HAP-1 (cell line): Measurements from ENCODE around the gene GTF3C4.

Experiments used
- DNase-seq, 2 experiments: peaks; one replicate each; pipeline ENCODE4 v3.0.0-alpha.2; 2016 to 2020; ENCODE audit warnings: low spot score in 2 of 2
- H3K27me3 ChIP-seq: fragments of 250-450 bp; sonication (Bioruptor Pico); 2 replicates; pipeline ENCODE4 v1.5.1; 2020; ENCODE audit warnings: low read depth, mild to moderate bottlenecking, moderate library complexity
- H3K36me3 ChIP-seq: fragments of 250-450 bp; sonication (Bioruptor Pico); replicated peaks from 2 replicates; pipeline ENCODE4 v1.5.1; 2020; ENCODE audit warnings: mild to moderate bottlenecking
- H3K4me1 ChIP-seq: fragments of 250-450 bp; sonication (Bioruptor Pico); 2 replicates; pipeline ENCODE4 v1.5.1; 2020; ENCODE audit warnings: mild to moderate bottlenecking
- H3K4me3 ChIP-seq: fragments of 250-450 bp; sonication (Bioruptor Pico); 2 replicates; pipeline ENCODE4 v1.5.1; 2020; ENCODE audit warnings: mild to moderate bottlenecking, moderate library complexity
- H3K9me3 ChIP-seq: fragments of 250-450 bp; sonication (Bioruptor Pico); 2 replicates; pipeline ENCODE4 v1.5.1; 2020; ENCODE audit warnings: mild to moderate bottlenecking, moderate library complexity
- in situ Hi-C: fragments of 300-500 bp; cut with MboI; formaldehyde crosslinking; loops from 3 replicates; pipeline ENCODE4 v1.14.3; 2020; ENCODE audit warnings: low sequenced_read_pairs, inconsistent platforms, mixed read lengths

Gene GTF3C4

DNA sequence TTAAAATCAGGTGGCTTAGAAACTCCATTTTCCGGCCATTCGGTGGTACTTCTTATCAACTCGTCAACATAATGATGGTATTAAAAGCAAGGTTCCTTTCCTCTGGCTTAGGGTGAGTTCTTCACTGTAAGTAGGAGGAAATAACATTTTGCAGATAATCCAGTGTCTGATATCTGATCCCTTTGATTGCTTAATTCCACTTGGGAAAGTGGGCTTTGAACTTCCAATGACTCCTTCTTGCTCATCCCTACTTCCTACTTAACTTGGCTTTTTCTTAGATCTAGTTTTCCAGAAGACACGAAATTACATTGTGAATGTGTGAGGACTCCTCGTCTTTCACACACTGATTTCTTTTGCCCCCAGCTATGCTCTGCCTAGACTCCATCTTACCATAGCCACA is 32.0 kb upstream of the GTF3C4 start:
- Histone ChIP-seq H3K4me1 (no peaks in the 10 kb centered on the region), H3K27me3 (no peaks in the 10 kb centered on the region), H3K36me3 (peaks cover 59% of the 10 kb centered on the region), H3K4me3 (no peak overlapping the region), H3K9me3 (no peaks in the 10 kb centered on the region)
- in situ Hi-C loops, result no loop called here
- DNase-seq, result no peak

DNA sequence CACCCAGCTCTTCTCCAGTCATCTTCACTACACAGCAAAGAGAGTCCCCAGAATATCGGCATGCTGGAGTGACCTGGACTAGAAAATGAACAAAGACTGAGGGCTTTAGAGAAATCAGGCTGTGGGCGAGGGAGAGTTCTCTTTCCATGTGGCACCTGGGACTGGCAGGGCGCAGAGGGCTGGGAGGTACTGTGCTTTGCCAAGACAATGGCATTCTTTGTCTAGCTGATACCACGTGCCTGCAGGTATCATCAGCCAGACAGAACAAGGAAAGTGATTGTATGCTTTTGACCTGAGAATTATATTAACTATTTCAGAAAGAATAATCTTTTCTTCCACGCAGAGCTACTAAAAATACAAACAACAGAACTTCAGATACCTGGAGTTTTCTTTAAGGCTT is 30.9 kb upstream of the GTF3C4 start:
- in situ Hi-C loops, result no loop called here
- Histone ChIP-seq H3K4me3 (no peak overlapping the region), H3K4me1 (no peaks in the 10 kb centered on the region), H3K9me3 (no peaks in the 10 kb centered on the region), H3K36me3 (peaks cover 68% of the 10 kb centered on the region), H3K27me3 (no peaks in the 10 kb centered on the region)
- no peak for DNase-seq

DNA sequence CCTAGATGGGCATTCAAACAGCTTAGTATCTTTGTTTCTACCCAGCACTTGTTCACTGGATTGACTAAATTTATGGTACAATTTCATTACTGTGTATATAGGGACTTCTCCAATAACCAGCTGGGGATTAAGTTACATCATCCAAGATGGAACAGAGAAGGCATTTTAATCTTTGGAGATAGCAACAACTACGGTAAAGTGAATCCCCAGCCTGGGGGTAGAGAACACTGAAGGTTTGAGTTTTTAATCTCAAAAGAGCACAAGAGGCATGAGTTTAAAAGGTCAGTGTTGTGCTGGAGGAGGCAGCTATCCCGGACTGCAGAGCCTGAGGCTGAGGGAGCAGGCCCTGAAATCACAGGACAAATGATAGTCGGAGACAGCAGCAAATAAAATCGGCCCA is 29.0 kb upstream of the GTF3C4 start:
- no peak for DNase-seq
- Histone ChIP-seq H3K36me3 (peaks cover 84% of the 10 kb centered on the region), H3K27me3 (no peaks in the 10 kb centered on the region), H3K4me1 (no peaks in the 10 kb centered on the region), H3K4me3 (no peak overlapping the region), H3K9me3 (no peaks in the 10 kb centered on the region)
- in situ Hi-C loops, result no loop called here

DNA sequence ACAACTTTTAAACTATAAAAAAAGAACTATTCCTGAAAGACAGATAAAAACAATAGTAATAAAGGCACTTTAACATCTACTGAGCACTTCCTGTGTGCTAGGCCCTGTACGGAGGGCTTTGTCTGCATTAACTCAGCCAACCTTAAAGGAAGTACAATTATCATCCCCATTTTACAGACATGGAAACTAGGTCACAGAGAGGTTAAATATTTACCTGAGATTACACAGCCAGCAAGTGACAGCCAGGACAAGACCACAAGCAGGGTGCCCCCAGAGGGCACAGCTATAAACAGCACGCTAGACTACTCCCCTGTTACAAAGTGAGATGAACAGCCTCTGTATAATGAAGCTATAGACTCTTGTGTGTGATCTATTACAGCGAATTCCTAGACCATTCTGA is 26.0 kb upstream of the GTF3C4 start:
- in situ Hi-C loops, result no loop called here
- peak; percentile 11 to 15 for DNase-seq
- Histone ChIP-seq H3K27me3 (no peaks in the 10 kb centered on the region), H3K4me1 (no peaks in the 10 kb centered on the region), H3K4me3 (no peak overlapping the region), H3K36me3 (peaks cover 91% of the 10 kb centered on the region), H3K9me3 (no peaks in the 10 kb centered on the region)

DNA sequence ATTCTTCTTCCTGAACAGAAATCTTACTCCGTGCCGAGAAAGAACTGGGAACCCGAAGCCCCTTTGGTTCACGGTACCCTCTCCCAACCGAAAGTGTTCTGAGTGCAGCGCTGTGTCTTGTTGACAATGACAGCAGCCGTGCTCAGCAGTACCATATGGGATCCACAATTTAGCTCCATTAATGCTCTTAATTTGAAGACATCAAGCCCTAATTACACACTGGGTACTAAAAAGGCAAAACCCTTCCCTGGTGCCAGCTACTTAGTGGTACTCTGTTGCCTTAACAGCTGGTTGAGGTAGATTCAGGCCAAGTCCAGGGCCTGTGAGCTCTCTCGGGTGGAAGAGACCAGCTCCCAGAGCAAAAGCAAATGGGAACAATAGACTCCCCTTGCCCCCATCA is 25.0 kb upstream of the GTF3C4 start:
- H3K4me1 ChIP-seq, result no peaks in the 10 kb centered on the region
- no peaks in the 10 kb centered on the region for H3K9me3 ChIP-seq
- no peak for DNase-seq
- no peak overlapping the region for H3K4me3 ChIP-seq
- in situ Hi-C loops, result no loop called here
- H3K27me3 ChIP-seq, result no peaks in the 10 kb centered on the region
- H3K36me3 ChIP-seq, result peaks cover 91% of the 10 kb centered on the region

DNA sequence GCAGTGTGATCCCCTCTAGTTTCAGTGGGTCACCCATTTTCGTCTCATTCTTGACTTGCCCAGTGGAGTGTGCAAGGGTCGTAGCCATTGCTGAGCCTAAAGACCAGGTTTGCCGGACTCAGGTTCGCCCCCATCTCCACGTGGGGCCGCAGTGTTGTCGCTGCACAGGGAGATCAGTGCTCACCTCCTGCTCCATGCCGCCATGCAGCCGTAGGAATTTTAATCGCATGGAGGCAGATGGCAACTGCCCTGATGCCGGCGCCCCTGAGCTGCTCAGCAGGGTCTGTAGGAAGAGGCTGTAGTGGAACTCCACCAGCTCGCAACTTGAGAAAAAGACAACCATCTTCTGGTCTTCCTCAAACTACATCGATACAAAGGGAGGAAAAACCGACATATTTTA is 24.6 kb upstream of the GTF3C4 start:
- Histone ChIP-seq H3K27me3 (no peaks in the 10 kb centered on the region), H3K9me3 (no peaks in the 10 kb centered on the region), H3K4me3 (no peak overlapping the region), H3K36me3 (peaks cover 88% of the 10 kb centered on the region), H3K4me1 (no peaks in the 10 kb centered on the region)
- in situ Hi-C loops, result no loop called here
- DNase-seq, result no peak

DNA sequence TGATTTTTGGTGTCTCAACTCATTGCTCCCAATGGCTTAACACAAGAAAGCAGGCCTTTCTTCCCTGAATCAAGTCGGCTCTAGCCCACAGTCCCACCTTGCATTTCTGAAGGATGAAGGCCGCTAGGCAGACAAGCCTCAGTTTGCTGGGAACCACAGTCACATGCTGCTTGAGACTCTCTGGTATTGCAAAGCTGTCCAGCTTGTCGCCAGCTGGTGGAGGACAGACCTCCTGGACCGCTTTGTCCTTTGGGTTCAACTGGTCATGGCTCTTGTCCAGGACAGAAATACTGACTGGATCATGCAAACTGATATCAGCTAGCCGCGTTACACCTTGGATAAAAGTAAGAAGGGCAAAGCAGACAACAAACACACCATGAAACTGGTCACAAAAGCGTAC is 23.5 kb upstream of the GTF3C4 start:
- Histone ChIP-seq H3K4me3 (no peak overlapping the region), H3K36me3 (peaks cover 82% of the 10 kb centered on the region), H3K27me3 (no peaks in the 10 kb centered on the region), H3K9me3 (no peaks in the 10 kb centered on the region), H3K4me1 (no peaks in the 10 kb centered on the region)
- in situ Hi-C loops, result no loop called here
- DNase-seq, result no peak

DNA sequence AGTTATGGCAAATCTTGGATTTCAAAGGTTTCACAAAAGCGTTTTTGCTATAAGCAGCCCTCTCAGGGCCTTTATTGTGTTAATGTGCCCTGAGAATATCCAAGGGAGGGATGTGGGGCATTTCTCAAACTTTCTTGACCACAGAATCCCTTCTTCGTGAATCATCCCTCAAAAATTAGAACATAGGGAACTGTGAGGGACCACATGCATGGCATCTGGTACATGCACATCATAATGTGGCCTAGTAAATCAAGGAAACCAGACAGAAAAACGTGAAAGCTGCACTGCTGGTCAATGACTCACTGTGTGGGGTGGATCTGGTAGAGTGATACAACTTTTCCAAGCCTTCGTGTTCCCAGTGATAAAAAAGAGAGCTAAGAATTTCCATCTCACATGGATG is 22.9 kb upstream of the GTF3C4 start:
- Histone ChIP-seq H3K36me3 (peaks cover 80% of the 10 kb centered on the region), H3K4me1 (no peaks in the 10 kb centered on the region), H3K9me3 (no peaks in the 10 kb centered on the region), H3K27me3 (no peaks in the 10 kb centered on the region), H3K4me3 (no peak overlapping the region)
- DNase-seq, result no peak
- in situ Hi-C loops, result no loop called here

DNA sequence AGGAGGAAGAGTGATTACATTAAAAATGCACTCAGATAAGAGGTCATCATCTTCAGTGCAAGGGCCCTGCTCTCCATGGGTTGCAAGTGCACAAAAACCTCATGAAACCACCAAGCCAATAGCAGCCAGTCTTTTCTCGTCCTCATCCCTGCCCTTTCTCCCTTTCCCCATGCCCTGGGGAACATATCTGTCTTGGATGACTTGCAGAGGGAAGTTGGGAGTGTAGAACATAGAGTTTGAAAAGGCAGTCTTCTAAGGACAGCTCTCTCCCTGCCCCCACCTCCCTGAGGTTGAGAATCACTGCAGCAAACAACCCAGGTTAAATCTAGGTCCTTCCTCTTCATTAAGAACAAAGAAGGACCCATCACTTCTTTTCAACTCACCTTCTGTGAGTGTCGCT is 22.5 kb upstream of the GTF3C4 start:
- no peak overlapping the region for H3K4me3 ChIP-seq
- no peaks in the 10 kb centered on the region for H3K9me3 ChIP-seq
- no peak for DNase-seq
- H3K36me3 ChIP-seq, result peaks cover 84% of the 10 kb centered on the region
- H3K27me3 ChIP-seq, result no peaks in the 10 kb centered on the region
- in situ Hi-C loops, result no loop called here
- H3K4me1 ChIP-seq, result no peaks in the 10 kb centered on the region

DNA sequence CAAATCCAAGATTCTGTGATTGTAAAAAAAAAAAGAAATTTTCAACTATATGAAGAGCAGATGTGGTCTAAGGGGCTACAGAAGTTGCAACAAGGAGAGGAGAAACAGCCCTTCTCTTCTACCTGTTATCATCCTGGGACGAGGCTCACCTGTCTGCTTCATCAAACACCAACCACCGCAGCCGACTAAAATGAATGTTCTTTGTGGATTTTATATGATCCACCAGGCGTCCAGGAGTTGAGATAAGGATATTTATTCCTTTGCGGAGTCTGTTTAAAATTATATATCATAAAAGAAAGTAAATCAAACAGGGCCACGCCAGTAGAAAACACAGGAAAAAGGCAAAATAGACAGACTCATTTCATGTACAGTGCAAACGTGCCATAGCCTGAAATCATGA is 22.0 kb upstream of the GTF3C4 start:
- peaks cover 80% of the 10 kb centered on the region for H3K36me3 ChIP-seq
- in situ Hi-C loops, result no loop called here
- DNase-seq, result no peak

DNA sequence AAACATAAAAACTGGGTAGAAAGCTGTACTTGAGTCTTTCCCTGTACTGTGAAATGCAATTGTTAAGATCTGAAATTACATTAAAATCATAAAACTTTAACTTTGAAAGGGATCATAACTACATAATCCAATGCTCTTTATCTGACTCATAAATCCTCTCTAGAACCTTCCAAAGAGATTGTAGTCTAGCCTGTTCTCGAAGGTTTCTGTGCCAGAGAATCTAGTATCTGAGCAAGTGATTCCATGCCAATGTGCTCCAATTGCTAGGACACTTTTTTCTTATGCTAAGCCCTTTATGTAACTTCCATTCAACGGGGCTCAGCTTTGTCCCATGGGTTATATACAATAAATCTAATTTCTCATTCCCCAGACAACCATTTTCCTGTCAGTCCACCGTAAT is 21.6 kb upstream of the GTF3C4 start:
- Histone ChIP-seq H3K9me3 (no peaks in the 10 kb centered on the region), H3K36me3 (peaks cover 77% of the 10 kb centered on the region), H3K4me1 (no peaks in the 10 kb centered on the region), H3K4me3 (no peak overlapping the region), H3K27me3 (no peaks in the 10 kb centered on the region)
- DNase-seq, result no peak
- in situ Hi-C loops, result no loop called here

More for the DNA sequence above, 22.0 kb upstream of the GTF3C4 start:
- Histone ChIP-seq H3K4me1 (no peaks in the 10 kb centered on the region), H3K9me3 (no peaks in the 10 kb centered on the region), H3K27me3 (no peaks in the 10 kb centered on the region), H3K4me3 (no peak overlapping the region)

DNA sequence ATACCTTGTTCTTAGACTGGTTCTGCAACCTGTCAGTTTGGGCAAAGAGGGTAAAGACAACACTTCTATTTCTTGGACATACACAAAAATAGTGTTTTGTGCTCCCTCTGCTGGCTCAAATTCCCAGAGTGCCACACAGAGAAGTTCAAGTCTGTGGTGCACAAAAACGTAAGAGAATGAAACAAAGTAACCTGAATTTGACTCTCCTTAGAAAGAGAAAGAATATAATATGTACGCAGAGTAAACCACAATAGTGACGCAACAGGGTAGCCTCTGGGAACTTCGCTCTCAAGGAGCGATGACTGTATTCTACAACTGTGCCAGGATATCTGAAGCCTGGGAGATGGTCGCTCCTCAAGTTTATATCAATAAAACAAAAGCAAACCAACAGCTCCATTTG is 19.0 kb upstream of the GTF3C4 start:
- DNase-seq, result peak in 1 of 2 experiments; percentile 42
- Histone ChIP-seq H3K4me1 (peaks cover 8% of the 10 kb centered on the region), H3K4me3 (no peak overlapping the region), H3K27me3 (no peaks in the 10 kb centered on the region), H3K9me3 (no peaks in the 10 kb centered on the region), H3K36me3 (peaks cover 52% of the 10 kb centered on the region)
- in situ Hi-C loops, result no loop called here

DNA sequence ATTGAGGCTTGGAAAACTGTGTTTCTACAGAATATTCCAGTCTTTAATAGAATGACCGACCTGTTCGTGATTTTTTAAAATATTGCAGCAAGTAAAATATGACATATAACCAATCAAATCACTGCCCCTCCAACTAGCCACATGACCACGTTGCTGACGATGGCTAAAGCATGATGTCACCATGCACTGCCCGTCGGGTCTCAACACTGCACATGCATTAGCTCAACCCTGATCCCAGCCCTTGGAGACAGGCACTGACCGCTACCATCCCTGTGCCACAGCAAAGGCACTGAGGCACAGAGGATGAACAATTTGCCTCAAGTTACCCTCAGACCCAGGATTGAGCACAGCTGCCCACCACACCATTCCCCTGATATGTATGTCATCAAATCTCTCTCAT is 14.0 kb upstream of the GTF3C4 start:
- DNase-seq, result no peak
- H3K27me3 ChIP-seq, result no peaks in the 10 kb centered on the region
- in situ Hi-C loops, result no loop called here
- H3K36me3 ChIP-seq, result peaks cover 53% of the 10 kb centered on the region
- H3K4me3 ChIP-seq, result no peak overlapping the region
- peaks cover 8% of the 10 kb centered on the region for H3K4me1 ChIP-seq
- H3K9me3 ChIP-seq, result no peaks in the 10 kb centered on the region

DNA sequence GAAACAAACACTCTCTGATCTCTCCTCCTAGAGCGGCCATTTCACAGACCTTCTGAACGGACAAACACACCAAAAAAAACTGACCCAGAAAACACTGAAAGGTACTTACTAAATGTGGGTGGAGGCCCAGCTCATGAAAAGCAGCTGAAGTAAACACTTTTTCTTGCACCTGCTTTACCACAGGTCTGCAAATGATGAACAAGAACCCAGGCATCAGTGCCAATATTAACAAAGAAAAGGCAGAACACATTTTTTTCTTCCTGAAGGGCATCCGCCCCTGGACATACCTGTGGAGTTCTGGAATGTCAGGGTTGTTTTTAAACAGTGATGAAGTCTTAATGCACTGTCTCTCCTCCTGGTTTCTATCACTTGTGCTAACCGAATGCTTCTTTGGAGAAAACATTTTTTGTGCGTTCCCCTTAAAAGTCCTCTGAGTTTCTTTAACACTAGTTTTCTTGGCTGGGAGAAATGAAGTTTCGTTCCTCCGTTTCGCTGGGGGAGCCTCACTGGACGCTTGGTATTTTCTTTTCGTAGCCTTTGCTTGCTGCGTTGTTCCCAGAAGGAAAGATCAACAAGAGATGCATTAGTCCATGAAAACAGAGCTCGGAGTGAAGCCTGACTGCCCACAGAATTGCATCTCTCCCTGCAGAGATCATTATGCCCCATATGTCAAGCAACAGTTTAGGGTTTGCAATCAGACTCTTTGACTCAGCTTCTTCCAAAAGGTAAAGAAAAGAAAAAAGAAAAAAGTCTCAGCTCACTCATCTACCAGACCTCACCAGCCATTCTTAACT is 7.9 kb upstream of the GTF3C4 start:
- Histone ChIP-seq H3K27me3 (no peaks in the 10 kb centered on the region), H3K36me3 (peaks cover 53% of the 10 kb centered on the region), H3K4me1 (peaks cover 9% of the 10 kb centered on the region), H3K4me3 (no peak overlapping the region), H3K9me3 (no peaks in the 10 kb centered on the region)
- in situ Hi-C loops, result no loop called here
- no peak for DNase-seq

DNA sequence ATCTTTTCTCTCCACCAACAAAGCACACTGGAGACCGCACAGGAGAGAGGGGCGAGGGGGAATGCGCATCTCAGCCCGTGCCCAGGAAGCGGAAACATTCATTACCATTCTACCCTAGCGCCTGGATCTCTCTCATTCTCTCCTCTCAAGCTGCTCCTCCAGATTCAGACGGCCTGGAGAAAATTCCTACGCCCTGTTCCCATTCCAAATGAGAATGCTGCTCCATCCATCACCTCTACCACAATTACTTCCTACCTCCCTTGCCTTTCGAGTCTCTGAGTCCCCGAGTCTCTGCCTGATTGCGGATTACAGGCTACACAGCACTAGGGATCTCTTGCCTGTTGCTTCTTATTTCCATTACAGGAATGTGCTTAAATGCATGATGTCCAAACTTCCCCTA is 7.1 kb upstream of the GTF3C4 start:
- DNase-seq, result no peak
- in situ Hi-C loops, result no loop called here
- Histone ChIP-seq H3K9me3 (no peaks in the 10 kb centered on the region), H3K36me3 (peaks cover 49% of the 10 kb centered on the region), H3K27me3 (no peaks in the 10 kb centered on the region), H3K4me1 (peaks cover 16% of the 10 kb centered on the region), H3K4me3 (no peak overlapping the region)
